ENCODE data around the gene RACK1. TPM values are rescaled to one million over a fixed set of nuclear protein-coding genes. Genes with fewer than 3 reads are reported as not detected.

Gene RACK1
- total RNA-seq, 2 experiments from 2014 or later, result 2,077 to 5,614 TPM

DNA sequence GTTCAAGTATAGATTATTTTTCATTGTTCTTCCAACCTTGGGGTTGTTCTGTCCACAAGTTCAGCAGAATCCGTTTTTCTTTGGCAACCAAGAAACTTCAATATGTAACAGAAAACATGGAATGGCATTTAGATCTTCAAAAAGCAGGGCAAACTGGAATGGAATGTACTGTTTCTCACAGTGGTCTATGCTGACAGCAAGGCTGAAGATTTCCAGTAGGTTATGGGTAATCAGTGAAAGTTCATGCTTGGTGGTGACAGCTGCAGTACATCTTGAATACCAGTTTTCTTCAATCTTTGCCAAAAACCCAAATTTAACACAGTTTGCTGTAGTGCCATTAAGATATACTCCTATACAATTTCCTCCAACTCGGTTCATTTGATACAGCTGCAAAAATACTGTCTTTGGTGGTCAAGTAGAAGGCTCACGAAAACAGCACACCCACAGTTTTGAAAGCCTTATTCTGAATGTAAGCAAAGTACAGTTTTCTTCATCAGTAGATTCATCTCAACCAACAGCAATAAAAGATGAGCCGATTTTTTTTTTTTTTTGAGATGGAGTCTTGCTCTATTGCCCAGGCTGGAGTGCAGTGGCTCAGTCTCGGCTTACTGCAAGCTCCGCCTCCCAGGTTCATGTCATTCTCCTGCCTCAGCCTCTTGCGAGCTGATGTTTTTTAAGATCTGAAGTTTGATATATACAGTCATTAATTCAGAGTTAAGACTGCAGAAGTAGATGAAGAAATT is 12.3 kb upstream of the RACK1 start:
- POLR2A ChIA-PET, result interaction anchor here (0.7 to 1.1 kb wide), 3 partner anchors 9 to 13 kb away, joined by 3 to 7 read pairs (median 4); partner anchors contain the start of gene RACK1
- intact Hi-C loops (cut with micrococcal nuclease; ENCODE audit: unreplicated experiment), result no loop called here
- Histone ChIP-seq H2AFZ (ENCODE audit: low read length) (no peak overlapping the region), H3K9me3 (ENCODE audit: low read length) (no peaks in the 10 kb centered on the region), H3K79me2 (ENCODE audit: insufficient read depth, low read depth, low read length) (peaks cover 86% of the 10 kb centered on the region), H3K4me2 (ENCODE audit: low read length) (peak overlapping the region; percentile 86), H3K9me2 (ENCODE audit: insufficient read depth, low read length) (no peaks in the 10 kb centered on the region), H3K4me3 (ENCODE audit: low read depth, low read length, poor library complexity, severe bottlenecking) (no peak overlapping the region), H3K4me1 (ENCODE audit: insufficient read depth, low read length, poor library complexity, severe bottlenecking) (peaks cover 38% of the 10 kb centered on the region), H3K36me3 (ENCODE audit: insufficient read depth, low read length) (peaks cover 57% of the 10 kb centered on the region), H3K27ac (ENCODE audit: low read depth, low read length, poor library complexity, severe bottlenecking) (no peak overlapping the region), H4K20me1 (ENCODE audit: insufficient read depth, low read length) (peaks cover 27% of the 10 kb centered on the region; the same call in 1 of the 2 replicates)
- TF ChIP-seq, protein P1, sequence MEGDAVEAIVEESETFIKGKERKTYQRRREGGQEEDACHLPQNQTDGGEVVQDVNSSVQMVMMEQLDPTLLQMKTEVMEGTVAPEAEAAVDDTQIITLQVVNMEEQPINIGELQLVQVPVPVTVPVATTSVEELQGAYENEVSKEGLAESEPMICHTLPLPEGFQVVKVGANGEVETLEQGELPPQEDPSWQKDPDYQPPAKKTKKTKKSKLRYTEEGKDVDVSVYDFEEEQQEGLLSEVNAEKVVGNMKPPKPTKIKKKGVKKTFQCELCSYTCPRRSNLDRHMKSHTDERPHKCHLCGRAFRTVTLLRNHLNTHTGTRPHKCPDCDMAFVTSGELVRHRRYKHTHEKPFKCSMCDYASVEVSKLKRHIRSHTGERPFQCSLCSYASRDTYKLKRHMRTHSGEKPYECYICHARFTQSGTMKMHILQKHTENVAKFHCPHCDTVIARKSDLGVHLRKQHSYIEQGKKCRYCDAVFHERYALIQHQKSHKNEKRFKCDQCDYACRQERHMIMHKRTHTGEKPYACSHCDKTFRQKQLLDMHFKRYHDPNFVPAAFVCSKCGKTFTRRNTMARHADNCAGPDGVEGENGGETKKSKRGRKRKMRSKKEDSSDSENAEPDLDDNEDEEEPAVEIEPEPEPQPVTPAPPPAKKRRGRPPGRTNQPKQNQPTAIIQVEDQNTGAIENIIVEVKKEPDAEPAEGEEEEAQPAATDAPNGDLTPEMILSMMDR (conservative IDR thresholded peaks at IDR 0.05; ENCODE audit: low read length), result no peak
- no peak for TF ChIP-seq EZH2phosphoT487 (IDR thresholded peaks at IDR 0.05; ENCODE audit: borderline replicate concordance, low read depth, low read length)
- no peak for DNase-seq (ENCODE audit: low spot score)
- TSS peak; percentile 38 for BruUV-seq (replicated peaks)
- CTCF ChIA-PET (ENCODE audit: unreplicated experiment), result no interaction called here

DNA sequence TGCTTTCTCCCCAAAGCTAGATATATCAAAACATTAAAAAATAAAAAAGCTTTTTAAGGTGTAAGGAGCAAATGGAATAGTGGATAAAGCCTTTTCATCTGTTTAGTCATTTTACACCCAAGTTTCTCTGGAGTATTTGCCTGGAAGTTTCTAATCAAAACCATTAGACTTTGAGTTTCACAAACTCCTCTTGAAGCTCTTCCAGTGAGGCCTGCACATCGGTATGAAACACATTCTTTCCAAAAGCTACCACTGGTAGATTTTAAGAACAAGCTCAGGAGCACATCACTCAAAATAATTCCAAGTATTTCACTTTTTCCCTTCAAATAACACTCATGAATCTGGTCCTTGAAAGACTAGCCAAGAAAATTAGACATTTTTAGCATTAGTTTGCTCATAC is 11.6 kb upstream of the RACK1 start:
- H3K9me2 ChIP-seq (ENCODE audit: insufficient read depth, low read length), result no peaks in the 10 kb centered on the region
- H3K36me3 ChIP-seq (ENCODE audit: insufficient read depth, low read length), result peaks cover 62% of the 10 kb centered on the region
- TF ChIP-seq, protein P1 (conservative IDR thresholded peaks at IDR 0.05; ENCODE audit: low read length), result no peak
- no peak for TF ChIP-seq EZH2phosphoT487 (IDR thresholded peaks at IDR 0.05; ENCODE audit: borderline replicate concordance, low read depth, low read length)
- DNase-seq (ENCODE audit: low spot score), result no peak
- ChIA-PET CTCF (ENCODE audit: unreplicated experiment) (no interaction called here), POLR2A (interaction anchor here (0.7 to 0.9 kb wide), 5 partner anchors 9 to 70 kb away, joined by 3 to 4 read pairs (median 3); partner anchors contain the start of gene RACK1)
- no peaks in the 10 kb centered on the region for H3K9me3 ChIP-seq (ENCODE audit: low read length)
- intact Hi-C loops (cut with micrococcal nuclease; ENCODE audit: unreplicated experiment), result no loop called here
- BruUV-seq (replicated peaks), result no TSS peak
- H3K27ac ChIP-seq (ENCODE audit: low read depth, low read length, poor library complexity, severe bottlenecking), result no peak overlapping the region
- no peak overlapping the region for H3K4me3 ChIP-seq (ENCODE audit: low read depth, low read length, poor library complexity, severe bottlenecking)
- H3K4me1 ChIP-seq (ENCODE audit: insufficient read depth, low read length, poor library complexity, severe bottlenecking), result peaks cover 38% of the 10 kb centered on the region
- no peak overlapping the region for H2AFZ ChIP-seq (ENCODE audit: low read length)
- 0 out of 2 replicates have a peak overlapping the region, but pooled peaks have one; percentile 4 for H3K4me2 ChIP-seq (ENCODE audit: low read length)
- peaks cover 27% of the 10 kb centered on the region; the same call in 1 of the 2 replicates for H4K20me1 ChIP-seq (ENCODE audit: insufficient read depth, low read length)
- peaks cover 86% of the 10 kb centered on the region for H3K79me2 ChIP-seq (ENCODE audit: insufficient read depth, low read depth, low read length)

DNA sequence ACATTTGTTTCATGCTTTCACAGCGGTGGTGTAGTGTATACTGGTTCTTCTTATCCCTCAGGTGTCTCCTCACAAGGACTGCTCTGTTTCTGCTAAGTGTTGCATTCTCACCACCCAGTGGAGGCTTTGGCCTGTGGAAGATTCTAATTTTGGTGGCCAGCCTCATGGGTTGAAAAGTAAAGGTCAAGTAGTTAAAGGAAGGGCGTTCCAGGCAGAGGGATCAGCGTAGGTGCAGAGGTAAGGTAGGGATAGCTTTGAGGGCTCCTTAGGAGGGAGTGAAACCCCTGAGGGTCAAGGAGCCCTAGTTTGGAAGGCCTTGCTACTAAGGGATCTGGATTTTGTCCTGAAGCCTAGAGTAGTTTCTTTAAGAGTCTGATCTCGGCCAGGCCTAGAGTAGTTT is 4.6 kb upstream of the RACK1 start:
- Histone ChIP-seq H3K79me2 (ENCODE audit: insufficient read depth, low read depth, low read length) (peaks cover 80% of the 10 kb centered on the region), H3K4me2 (ENCODE audit: low read length) (peak overlapping the region; percentile 98), H3K4me1 (ENCODE audit: insufficient read depth, low read length, poor library complexity, severe bottlenecking) (peaks cover 54% of the 10 kb centered on the region), H3K4me3 (ENCODE audit: low read depth, low read length, poor library complexity, severe bottlenecking) (peak overlapping the region; percentile 89), H3K27ac (ENCODE audit: low read depth, low read length, poor library complexity, severe bottlenecking) (peak overlapping the region; percentile 51), H3K9me2 (ENCODE audit: insufficient read depth, low read length) (no peaks in the 10 kb centered on the region), H2AFZ (ENCODE audit: low read length) (no peak overlapping the region), H3K9me3 (ENCODE audit: low read length) (no peaks in the 10 kb centered on the region), H4K20me1 (ENCODE audit: insufficient read depth, low read length) (no peaks in the 10 kb centered on the region), H3K36me3 (ENCODE audit: insufficient read depth, low read length) (peaks cover 18% of the 10 kb centered on the region)
- intact Hi-C loops (cut with micrococcal nuclease; ENCODE audit: unreplicated experiment), result loop anchor here (5.0 kb wide), 1 partner anchor 196 kb away; no protein-coding TSS in a partner anchor
- no peak for TF ChIP-seq EZH2phosphoT487 (IDR thresholded peaks at IDR 0.05; ENCODE audit: borderline replicate concordance, low read depth, low read length)
- TF ChIP-seq, protein P1 (conservative IDR thresholded peaks at IDR 0.05; ENCODE audit: low read length), result no peak
- ChIA-PET POLR2A (interaction anchor here (1.0 to 1.3 kb wide), 3 partner anchors 10 to 56 kb away, joined by 3 to 5 read pairs (median 5); partner anchors contain the start of gene TRIM52), CTCF (ENCODE audit: unreplicated experiment) (no interaction called here)
- TSS peak; percentile 3 for BruUV-seq (replicated peaks)
- DNase-seq (ENCODE audit: low spot score), result no peak
